HL-60 (cell line): Measurements from ENCODE around the gene AHI1.

Experiments
- DNase-seq, 2 experiments: peaks; one replicate each; pipeline ENCODE4 v3.0.0-alpha.2; 2010 to 2020; ENCODE audit warnings: low read depth in 1 of 2, low spot score in 1 of 2
- H3K27ac ChIP-seq: fragments of 250-450 bp; sonication (Bioruptor Pico); replicated peaks from 2 replicates; pipeline ENCODE4 v1.5.1; 2020; ENCODE audit warnings: mild to moderate bottlenecking, moderate library complexity
- H3K27me3 ChIP-seq: fragments of 250-450 bp; sonication (Bioruptor Pico); 2 replicates; pipeline ENCODE4 v1.5.1; 2021; ENCODE audit warnings: mild to moderate bottlenecking, moderate library complexity; ENCODE audit not compliant: insufficient read depth, poor library complexity, severe bottlenecking
- H3K4me3 ChIP-seq: replicated peaks from 2 replicates; pipeline ENCODE4 v1.5.1; 2011; ENCODE audit warnings: mild to moderate bottlenecking, control low read depth, low read length; ENCODE audit not compliant: insufficient read depth
- GABPA ChIP-seq: IDR thresholded peaks from 2 replicates; pipeline ENCODE4 v1.6.1; 2012; ENCODE audit warnings: low read depth
- POLR2AphosphoS5 ChIP-seq: IDR thresholded peaks from 2 replicates; pipeline ENCODE4 v1.6.1; 2012; ENCODE audit warnings: low read depth
- SPI1 ChIP-seq: IDR thresholded peaks from 2 replicates; pipeline ENCODE4 v1.6.1; 2012; ENCODE audit warnings: low read depth, mild to moderate bottlenecking, borderline replicate concordance
- TF ChIP-seq, protein P1 (sequence below): IDR thresholded peaks from one replicate; pipeline ENCODE4 v1.5.1; 2011; ENCODE audit warnings: low read length, control low read depth, inconsistent platforms; ENCODE audit not compliant: insufficient read depth
- TF ChIP-seq, protein P2 (sequence below): IDR thresholded peaks from 2 replicates; pipeline ENCODE4 v1.6.1; 2012; ENCODE audit warnings: low read depth; ENCODE audit not compliant: insufficient replicate concordance

Gene AHI1

DNA sequence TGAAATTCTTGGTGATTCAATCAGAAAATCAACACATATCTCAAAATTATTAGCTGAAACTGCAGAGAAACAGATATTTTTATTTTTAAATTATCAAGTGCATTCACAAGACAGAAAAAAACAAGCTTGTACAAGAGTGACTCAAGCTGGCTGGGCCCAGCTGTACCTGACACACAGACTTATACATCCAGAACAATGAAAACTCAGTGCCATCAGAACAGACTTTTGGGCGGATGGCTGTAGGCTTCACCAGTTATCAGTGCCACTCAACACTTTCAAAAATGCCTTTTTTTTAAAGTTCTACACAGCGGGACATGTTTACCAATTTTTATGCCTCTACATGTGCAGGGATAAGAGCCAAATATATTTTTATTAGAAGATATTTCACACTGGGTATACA, 213.6 kb downstream of the AHI1 start:
- H3K27me3 ChIP-seq = no peaks in the 10 kb centered on the region
- TF ChIP-seq GABPA (no peak), POLR2AphosphoS5 (no peak), SPI1 (no peak)
- TF ChIP-seq, protein P1, sequence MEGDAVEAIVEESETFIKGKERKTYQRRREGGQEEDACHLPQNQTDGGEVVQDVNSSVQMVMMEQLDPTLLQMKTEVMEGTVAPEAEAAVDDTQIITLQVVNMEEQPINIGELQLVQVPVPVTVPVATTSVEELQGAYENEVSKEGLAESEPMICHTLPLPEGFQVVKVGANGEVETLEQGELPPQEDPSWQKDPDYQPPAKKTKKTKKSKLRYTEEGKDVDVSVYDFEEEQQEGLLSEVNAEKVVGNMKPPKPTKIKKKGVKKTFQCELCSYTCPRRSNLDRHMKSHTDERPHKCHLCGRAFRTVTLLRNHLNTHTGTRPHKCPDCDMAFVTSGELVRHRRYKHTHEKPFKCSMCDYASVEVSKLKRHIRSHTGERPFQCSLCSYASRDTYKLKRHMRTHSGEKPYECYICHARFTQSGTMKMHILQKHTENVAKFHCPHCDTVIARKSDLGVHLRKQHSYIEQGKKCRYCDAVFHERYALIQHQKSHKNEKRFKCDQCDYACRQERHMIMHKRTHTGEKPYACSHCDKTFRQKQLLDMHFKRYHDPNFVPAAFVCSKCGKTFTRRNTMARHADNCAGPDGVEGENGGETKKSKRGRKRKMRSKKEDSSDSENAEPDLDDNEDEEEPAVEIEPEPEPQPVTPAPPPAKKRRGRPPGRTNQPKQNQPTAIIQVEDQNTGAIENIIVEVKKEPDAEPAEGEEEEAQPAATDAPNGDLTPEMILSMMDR = no peak
- TF ChIP-seq, protein P2, sequence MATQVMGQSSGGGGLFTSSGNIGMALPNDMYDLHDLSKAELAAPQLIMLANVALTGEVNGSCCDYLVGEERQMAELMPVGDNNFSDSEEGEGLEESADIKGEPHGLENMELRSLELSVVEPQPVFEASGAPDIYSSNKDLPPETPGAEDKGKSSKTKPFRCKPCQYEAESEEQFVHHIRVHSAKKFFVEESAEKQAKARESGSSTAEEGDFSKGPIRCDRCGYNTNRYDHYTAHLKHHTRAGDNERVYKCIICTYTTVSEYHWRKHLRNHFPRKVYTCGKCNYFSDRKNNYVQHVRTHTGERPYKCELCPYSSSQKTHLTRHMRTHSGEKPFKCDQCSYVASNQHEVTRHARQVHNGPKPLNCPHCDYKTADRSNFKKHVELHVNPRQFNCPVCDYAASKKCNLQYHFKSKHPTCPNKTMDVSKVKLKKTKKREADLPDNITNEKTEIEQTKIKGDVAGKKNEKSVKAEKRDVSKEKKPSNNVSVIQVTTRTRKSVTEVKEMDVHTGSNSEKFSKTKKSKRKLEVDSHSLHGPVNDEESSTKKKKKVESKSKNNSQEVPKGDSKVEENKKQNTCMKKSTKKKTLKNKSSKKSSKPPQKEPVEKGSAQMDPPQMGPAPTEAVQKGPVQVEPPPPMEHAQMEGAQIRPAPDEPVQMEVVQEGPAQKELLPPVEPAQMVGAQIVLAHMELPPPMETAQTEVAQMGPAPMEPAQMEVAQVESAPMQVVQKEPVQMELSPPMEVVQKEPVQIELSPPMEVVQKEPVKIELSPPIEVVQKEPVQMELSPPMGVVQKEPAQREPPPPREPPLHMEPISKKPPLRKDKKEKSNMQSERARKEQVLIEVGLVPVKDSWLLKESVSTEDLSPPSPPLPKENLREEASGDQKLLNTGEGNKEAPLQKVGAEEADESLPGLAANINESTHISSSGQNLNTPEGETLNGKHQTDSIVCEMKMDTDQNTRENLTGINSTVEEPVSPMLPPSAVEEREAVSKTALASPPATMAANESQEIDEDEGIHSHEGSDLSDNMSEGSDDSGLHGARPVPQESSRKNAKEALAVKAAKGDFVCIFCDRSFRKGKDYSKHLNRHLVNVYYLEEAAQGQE = no peak
- H3K27ac ChIP-seq = no peak overlapping the region
- no peak overlapping the region for H3K4me3 ChIP-seq
- DNase-seq = no peak

DNA sequence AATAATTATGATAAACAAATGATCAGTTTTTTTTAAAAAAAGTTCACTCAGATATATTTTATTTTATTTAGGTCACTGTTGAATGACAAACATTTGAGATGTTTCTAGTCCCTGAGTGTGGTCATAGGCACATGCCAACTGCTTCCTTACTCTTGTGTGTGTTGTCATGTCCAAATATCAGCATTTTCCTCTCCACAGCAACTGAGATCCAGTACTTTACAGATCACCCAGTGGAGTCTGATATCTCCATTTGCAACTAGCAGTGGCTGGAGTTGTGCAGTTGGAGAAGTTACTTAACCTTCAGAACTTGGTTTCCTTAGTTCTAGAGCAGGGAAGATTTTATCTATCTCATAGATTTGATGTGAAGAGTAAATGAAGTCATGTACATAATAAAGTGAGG, 215.1 kb downstream of the AHI1 start:
- Histone ChIP-seq H3K27me3 (no peaks in the 10 kb centered on the region), H3K4me3 (no peak overlapping the region), H3K27ac (peak overlapping the region; percentile 96)
- peak in 1 of 2 experiments; percentile 40 for DNase-seq
- TF ChIP-seq POLR2AphosphoS5 (no peak), GABPA (no peak), SPI1 (no peak)
- TF ChIP-seq, protein P2 = no peak
- TF ChIP-seq, protein P1 = no peak

DNA sequence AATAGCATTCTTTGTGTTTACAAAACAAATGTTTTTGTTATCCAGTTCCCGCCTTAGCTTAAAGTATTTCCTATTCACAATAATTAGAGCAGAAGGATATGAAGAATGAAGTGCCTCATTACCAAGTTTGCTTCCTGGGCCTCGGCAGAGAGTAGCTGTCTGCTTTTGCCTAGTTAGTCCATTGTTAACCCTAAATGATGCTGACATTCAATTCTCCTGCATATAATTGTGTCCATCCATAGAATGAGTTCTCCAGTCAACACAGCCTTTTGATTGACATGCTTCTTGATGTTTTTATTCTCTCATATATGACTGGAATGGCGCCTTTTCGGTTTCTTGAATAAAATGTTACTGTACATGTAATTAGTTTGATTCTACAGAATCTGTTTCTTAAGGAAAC, 215.6 kb downstream of the AHI1 start:
- Histone ChIP-seq H3K27me3 (no peaks in the 10 kb centered on the region), H3K27ac (peak overlapping the region; percentile 96), H3K4me3 (no peak overlapping the region)
- DNase-seq = no peak
- TF ChIP-seq POLR2AphosphoS5 (no peak), GABPA (no peak), SPI1 (no peak)
- TF ChIP-seq, protein P2 = no peak
- TF ChIP-seq, protein P1 = no peak
